HCT116 (cell line): ENCODE results near the gene MSLN. TPM values are rescaled to one million over a fixed set of nuclear protein-coding genes. Genes with fewer than 3 reads are reported as not detected.

Experiments used
- ATAC-seq: fragments of 200-7000 bp; cut with Tn5 transposase; 2 replicates; pipeline ENCODE4 v1.9.1; 2020; ENCODE audit warnings: mild to moderate bottlenecking, moderate library complexity
- BruUV-seq: library from RNA; stranded (reverse); fragments of 400-500 nt; replicated peaks from 2 replicates; lab custom pipeline; 2021; lab: Mats Ljungman, UMichigan
- CTCF ChIA-PET: fragments of 300-600 bp; sonication (Branson Sonifier 250); formaldehyde crosslinking; loops from one replicate; lab custom pipeline; 2021; ENCODE audit warnings: antibody characterized with exemption; lab: Charles Lee
- POLR2A ChIA-PET: fragments of 300-600, 350-600 bp; sonication (Branson Sonifier 250); formaldehyde crosslinking; loops from one replicate; lab custom pipeline; 2021; ENCODE audit warnings: antibody characterized with exemption; lab: Charles Lee
- RAD21 ChIA-PET, 2 experiments: fragments of 300-600 bp; sonication (Branson Sonifier 250); formaldehyde crosslinking; loops; one replicate each; lab custom pipeline; 2023; ENCODE audit warnings: low total read pairs in 2 of 2; ENCODE audit not compliant: uncharacterized antibody in 2 of 2, unreplicated experiment in 2 of 2, low non-redundant PET in 1 of 2; lab: Charles Lee
- DNase-seq: peaks from one replicate; pipeline ENCODE4 v3.0.0-alpha.2; 2010; ENCODE audit warnings: low read depth, low spot score
- H2AFZ ChIP-seq: fragments of 200-600 bp; shearing (Covaris generic), sonication (generic); 2 replicates; pipeline ENCODE4 v1.6.1; 2017; ENCODE audit warnings: low read depth, mixed run types, mixed read lengths, antibody characterized with exemption, low read length; ENCODE audit not compliant: poor library complexity, severe bottlenecking
- H3K27ac ChIP-seq: 2 replicates; pipeline ENCODE4 v1.5.1; 2012; ENCODE audit warnings: low read depth, low read length
- H3K27me3 ChIP-seq: fragments of 200-600 bp; sonication (generic); 2 replicates; pipeline ENCODE4 v1.6.1; 2016; ENCODE audit warnings: mixed run types, low read length, mixed read lengths; ENCODE audit not compliant: insufficient read depth
- H3K36me3 ChIP-seq, 2 experiments: fragments of 200-500 bp in 1 of 2; fragments of 200-600 bp in 1 of 2; sonication (Bioruptor generic) in 1 of 2; sonication (generic) in 1 of 2; 2 replicates each; pipeline versions ENCODE4 v1.5.1 to v1.6.1; 2014 to 2016; ENCODE audit warnings: low read length in 2 of 2, inconsistent platforms in 1 of 2, mixed read lengths in 1 of 2, mixed run types in 1 of 2; ENCODE audit not compliant: insufficient read depth in 2 of 2, control insufficient read depth in 1 of 2
- H3K4me1 ChIP-seq, 2 experiments: fragments of 200-600 bp in 1 of 2; sonication (generic) in 1 of 2; 2 replicates each; pipeline versions ENCODE4 v1.5.1 to v1.6.1; 2012 to 2017; ENCODE audit warnings: low read length in 2 of 2, inconsistent platforms in 1 of 2, mild to moderate bottlenecking in 1 of 2, mixed read lengths in 1 of 2, mixed run types in 1 of 2, moderate library complexity in 1 of 2; ENCODE audit not compliant: insufficient read depth in 2 of 2, control insufficient read depth in 1 of 2
- H3K4me2 ChIP-seq: fragments of 200-600 bp; sonication (generic); 2 replicates; pipeline ENCODE4 v1.6.1; 2017; ENCODE audit warnings: mixed run types, low read length, mixed read lengths
- H3K4me3 ChIP-seq, 2 experiments: fragments of 200-600 bp in 1 of 2; sonication (generic) in 1 of 2; replicated peaks in 1 of 2; 2 replicates each; pipeline ENCODE4 v1.5.1; 2011 to 2016; ENCODE audit warnings: low read length in 2 of 2, control low read depth in 1 of 2, low read depth in 1 of 2, mild to moderate bottlenecking in 1 of 2, mixed read lengths in 1 of 2, mixed run types in 1 of 2
- H3K79me2 ChIP-seq: fragments of 200-600 bp; sonication (generic); 2 replicates; pipeline ENCODE4 v1.6.1; 2017; ENCODE audit warnings: mild to moderate bottlenecking, mixed run types, low read length, moderate library complexity, mixed read lengths; ENCODE audit not compliant: insufficient read depth
- H3K9ac ChIP-seq: fragments of 200-600 bp; sonication (generic); 2 replicates; pipeline ENCODE4 v1.6.1; 2016; ENCODE audit warnings: low read length, mixed read lengths
- H3K9me2 ChIP-seq: fragments of 200-600 bp; sonication (generic), shearing (Covaris generic); 2 replicates; pipeline ENCODE4 v1.6.1; 2017; ENCODE audit warnings: mixed run types, mild to moderate bottlenecking, moderate library complexity; ENCODE audit not compliant: insufficient read depth
- H3K9me3 ChIP-seq, 2 experiments: fragments of 200-500 bp in 1 of 2; fragments of 200-600 bp in 1 of 2; sonication (Bioruptor generic) in 1 of 2; sonication (generic) in 1 of 2; 2 replicates each; pipeline ENCODE4 v1.6.1; 2014 to 2017; ENCODE audit warnings: low read length in 2 of 2, mixed read lengths in 2 of 2, inconsistent platforms in 1 of 2, low read depth in 1 of 2, mild to moderate bottlenecking in 1 of 2, mixed run types in 1 of 2, moderate library complexity in 1 of 2; ENCODE audit not compliant: control insufficient read depth in 1 of 2, insufficient read depth in 1 of 2
- H4K20me1 ChIP-seq: fragments of 200-600 bp; sonication (generic), shearing (Covaris generic); 2 replicates; pipeline ENCODE4 v1.6.1; 2017; ENCODE audit warnings: mixed run types, mild to moderate bottlenecking, moderate library complexity; ENCODE audit not compliant: insufficient read depth
- CEBPB ChIP-seq: IDR thresholded peaks from 2 replicates; pipeline ENCODE4 v1.6.1; 2012; ENCODE audit warnings: low read depth
- EGR1 ChIP-seq: IDR thresholded peaks from 2 replicates; pipeline ENCODE4 v1.6.1; 2012; ENCODE audit warnings: low read depth
- EZH2 ChIP-seq: fragments of 200-600 bp; sonication (generic); IDR thresholded peaks from 2 replicates; pipeline ENCODE4 v1.6.1; 2017; ENCODE audit warnings: antibody characterized with exemption, mixed run types
- EZH2phosphoT487 ChIP-seq: fragments of 200-600 bp; IDR thresholded peaks from 2 replicates; pipeline ENCODE4 v1.6.1; 2018; ENCODE audit warnings: antibody characterized with exemption, borderline replicate concordance
- FOSL1 ChIP-seq: IDR thresholded peaks from 2 replicates; pipeline ENCODE4 v1.6.1; 2012; ENCODE audit warnings: low read depth
- JUND ChIP-seq: IDR thresholded peaks from 2 replicates; pipeline ENCODE4 v1.6.1; 2012
- POLR2A ChIP-seq: IDR thresholded peaks from 2 replicates; pipeline ENCODE4 v1.7.0; 2011; ENCODE audit warnings: borderline replicate concordance; ENCODE audit not compliant: insufficient read depth, insufficient read length; ENCODE audit errors: extremely low read depth
- POLR2AphosphoS5 ChIP-seq: IDR thresholded peaks from 2 replicates; pipeline ENCODE4 v1.6.1; 2011; ENCODE audit warnings: mild to moderate bottlenecking, low read depth, low read length, moderate library complexity
- RAD21 ChIP-seq: IDR thresholded peaks from 2 replicates; pipeline ENCODE4 v1.6.1; 2012; ENCODE audit warnings: low read depth, mild to moderate bottlenecking
- SP1 ChIP-seq: IDR thresholded peaks from 2 replicates; pipeline ENCODE4 v1.6.1; 2012; ENCODE audit warnings: low read depth
- ZNF274 ChIP-seq: fragments of 200-500 bp; sonication (Bioruptor generic); IDR thresholded peaks from 2 replicates; pipeline ENCODE4 v1.6.1; 2014; ENCODE audit warnings: mild to moderate bottlenecking, low read depth, low read length, inconsistent platforms
- intact Hi-C: fragments of 100-400 bp; cut with micrococcal nuclease; formaldehyde crosslinking; loops from 2 replicates; pipeline ENCODE4 v1.10.0; 2022
- total RNA-seq: library from RNA; stranded (reverse); gene quantifications from one replicate; pipeline ENCODE4 v1.2.1, GENCODE V29; 2021; ENCODE audit not compliant: unreplicated experiment
- TF ChIP-seq, protein P1 (sequence below): IDR thresholded peaks from 2 replicates; pipeline ENCODE4 v1.6.1; 2011; ENCODE audit warnings: mild to moderate bottlenecking, low read length, moderate library complexity; ENCODE audit not compliant: insufficient replicate concordance; ENCODE audit errors: extremely low read depth

Gene MSLN
- total RNA-seq, 1 experiment from 2014 or later = 40.9 TPM

DNA sequence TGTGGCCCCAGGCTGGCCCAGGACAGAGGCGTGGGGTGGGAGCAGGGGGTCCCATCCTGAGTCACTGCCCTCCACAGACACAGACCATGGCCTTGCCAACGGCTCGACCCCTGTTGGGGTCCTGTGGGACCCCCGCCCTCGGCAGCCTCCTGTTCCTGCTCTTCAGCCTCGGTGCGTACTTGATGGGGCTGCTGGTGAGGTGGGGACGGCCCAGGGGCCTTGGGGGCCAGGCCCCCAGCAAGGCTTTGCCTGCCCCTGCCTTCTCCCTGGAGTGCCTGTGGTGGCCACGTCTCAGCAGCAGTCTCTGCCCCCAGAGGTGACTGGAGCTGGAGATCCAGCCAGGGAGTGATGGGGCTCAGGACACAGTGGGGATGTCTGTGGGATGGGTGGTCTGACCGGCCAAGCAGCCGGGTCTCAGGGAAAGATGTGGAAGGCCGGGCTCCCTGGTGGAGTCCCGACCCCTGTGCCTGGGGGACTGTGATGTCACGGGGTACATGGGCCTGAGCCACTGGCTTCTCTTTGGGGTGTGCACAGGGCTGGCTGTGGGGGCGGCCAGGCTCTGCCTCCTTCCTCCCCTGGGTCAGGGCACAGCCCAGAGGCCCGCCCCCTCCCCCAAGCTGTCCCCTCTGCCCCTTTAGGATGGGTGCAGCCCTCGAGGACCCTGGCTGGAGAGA is 2.2 kb downstream of the MSLN start:
- no TSS peak for BruUV-seq
- peak overlapping the region; percentile 97 for H3K27ac ChIP-seq

More for the DNA sequence above, 2.2 kb downstream of the MSLN start:
- ChIA-PET RAD21 (no interaction called here), CTCF (interaction anchor here (2.3 kb wide), 1 partner anchor 18 kb away, joined by 11 read pairs; no protein-coding TSS in a partner anchor), POLR2A (no interaction called here)
- H3K4me1 ChIP-seq = peaks cover 34 to 47% of the 10 kb centered on the region in 2 experiments
- intact Hi-C loops = no loop called here
- ATAC-seq (no peak), DNase-seq (no peak)
- no peak overlapping the region for H2AFZ ChIP-seq
- H3K79me2 ChIP-seq = peaks cover 26% of the 10 kb centered on the region
- peaks cover 7 to 11% of the 10 kb centered on the region in 2 experiments; a peak in 3 of 4 replicates for H3K36me3 ChIP-seq
- H3K9me2 ChIP-seq = no peaks in the 10 kb centered on the region
- peak overlapping the region; percentile 95; the same call in 1 of the 2 replicates for H3K9ac ChIP-seq
- H3K4me2 ChIP-seq = peak overlapping the region; percentile 99
- TF ChIP-seq EGR1 (no peak), ZNF274 (no peak), POLR2A (no peak), EZH2phosphoT487 (no peak), CEBPB (no peak), RAD21 (no peak), JUND (no peak), FOSL1 (no peak), SP1 (no peak), EZH2 (no peak), POLR2AphosphoS5 (no peak)
- TF ChIP-seq, protein P1, sequence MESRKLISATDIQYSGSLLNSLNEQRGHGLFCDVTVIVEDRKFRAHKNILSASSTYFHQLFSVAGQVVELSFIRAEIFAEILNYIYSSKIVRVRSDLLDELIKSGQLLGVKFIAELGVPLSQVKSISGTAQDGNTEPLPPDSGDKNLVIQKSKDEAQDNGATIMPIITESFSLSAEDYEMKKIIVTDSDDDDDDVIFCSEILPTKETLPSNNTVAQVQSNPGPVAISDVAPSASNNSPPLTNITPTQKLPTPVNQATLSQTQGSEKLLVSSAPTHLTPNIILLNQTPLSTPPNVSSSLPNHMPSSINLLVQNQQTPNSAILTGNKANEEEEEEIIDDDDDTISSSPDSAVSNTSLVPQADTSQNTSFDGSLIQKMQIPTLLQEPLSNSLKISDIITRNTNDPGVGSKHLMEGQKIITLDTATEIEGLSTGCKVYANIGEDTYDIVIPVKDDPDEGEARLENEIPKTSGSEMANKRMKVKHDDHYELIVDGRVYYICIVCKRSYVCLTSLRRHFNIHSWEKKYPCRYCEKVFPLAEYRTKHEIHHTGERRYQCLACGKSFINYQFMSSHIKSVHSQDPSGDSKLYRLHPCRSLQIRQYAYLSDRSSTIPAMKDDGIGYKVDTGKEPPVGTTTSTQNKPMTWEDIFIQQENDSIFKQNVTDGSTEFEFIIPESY = no peak
- no peaks in the 10 kb centered on the region for H4K20me1 ChIP-seq
- no peaks in the 10 kb centered on the region for H3K9me3 ChIP-seq
- peak overlapping the region in 1 of 2 experiments; percentile 95; a peak in 3 of 4 replicates for H3K4me3 ChIP-seq
- no peaks in the 10 kb centered on the region for H3K27me3 ChIP-seq
